Measurements from ENCODE around the gene SYCE1L.

The SYCE1L gene

GRCh38 chr16:77195411-77195810, 3.8 kb upstream of the SYCE1L start:
- H2AFZ ChIP-seq = no peak overlapping the region
- H3K27me3 ChIP-seq (ENCODE audit: control insufficient read depth, insufficient read depth, low read length) = no peaks in the 10 kb centered on the region
- H3K4me3 ChIP-seq (ENCODE audit: low read depth, low read length) = no peak overlapping the region
- TF ChIP-seq CTCF (IDR thresholded peaks at IDR 0.05) = no peak
- no peaks in the 10 kb centered on the region for H3K79me2 ChIP-seq
- no peak overlapping the region for H3K9ac ChIP-seq
- no peaks in the 10 kb centered on the region for H3K9me3 ChIP-seq (ENCODE audit: control insufficient read depth, low read length)
- no peak overlapping the region for H3K4me2 ChIP-seq (ENCODE audit: low read length)
- no peak overlapping the region for H3K27ac ChIP-seq
- peaks cover 5% of the 10 kb centered on the region for H3K4me1 ChIP-seq
- no peaks in the 10 kb centered on the region for H3K36me3 ChIP-seq (ENCODE audit: control insufficient read depth, insufficient read depth, low read length)

- TF ChIP-seq CTCF (IDR thresholded peaks at IDR 0.05) = no peak
- no peak overlapping the region for H3K4me2 ChIP-seq (ENCODE audit: low read length)
- H3K27ac ChIP-seq = no peak overlapping the region
- no peak overlapping the region for H2AFZ ChIP-seq
- H3K36me3 ChIP-seq (ENCODE audit: control insufficient read depth, insufficient read depth, low read length) = no peaks in the 10 kb centered on the region
- H3K4me3 ChIP-seq (ENCODE audit: low read depth, low read length) = no peak overlapping the region
- no peaks in the 10 kb centered on the region for H3K9me3 ChIP-seq (ENCODE audit: control insufficient read depth, low read length)
- H3K27me3 ChIP-seq (ENCODE audit: control insufficient read depth, insufficient read depth, low read length) = no peaks in the 10 kb centered on the region
- no peak overlapping the region for H3K9ac ChIP-seq
- H3K4me1 ChIP-seq = no peaks in the 10 kb centered on the region
- no peaks in the 10 kb centered on the region for H3K79me2 ChIP-seq
Observed at GRCh38 chr16:77197747-77198146, 1.5 kb upstream of the SYCE1L start.

GRCh38 chr16:77206533-77206932, 7.3 kb downstream of the SYCE1L start:
- H3K36me3 ChIP-seq (ENCODE audit: control insufficient read depth, insufficient read depth, low read length) = no peaks in the 10 kb centered on the region
- no peaks in the 10 kb centered on the region for H3K4me1 ChIP-seq
- H3K9ac ChIP-seq = no peak overlapping the region
- H3K27me3 ChIP-seq (ENCODE audit: control insufficient read depth, insufficient read depth, low read length) = no peaks in the 10 kb centered on the region
- H3K79me2 ChIP-seq = no peaks in the 10 kb centered on the region
- no peaks in the 10 kb centered on the region for H3K9me3 ChIP-seq (ENCODE audit: control insufficient read depth, low read length)
- no peak overlapping the region for H3K27ac ChIP-seq
- no peak overlapping the region for H2AFZ ChIP-seq
- no peak overlapping the region for H3K4me2 ChIP-seq (ENCODE audit: low read length)
- H3K4me3 ChIP-seq (ENCODE audit: low read depth, low read length) = no peak overlapping the region
- TF ChIP-seq CTCF (IDR thresholded peaks at IDR 0.05) = no peak

GRCh38 chr16:77207030-77207429, 7.8 kb downstream of the SYCE1L start:
- no peaks in the 10 kb centered on the region for H3K79me2 ChIP-seq
- H3K4me3 ChIP-seq (ENCODE audit: low read depth, low read length) = no peak overlapping the region
- no peak overlapping the region for H3K9ac ChIP-seq
- no peak overlapping the region for H3K27ac ChIP-seq
- H2AFZ ChIP-seq = no peak overlapping the region
- no peaks in the 10 kb centered on the region for H3K27me3 ChIP-seq (ENCODE audit: control insufficient read depth, insufficient read depth, low read length)
- no peaks in the 10 kb centered on the region for H3K9me3 ChIP-seq (ENCODE audit: control insufficient read depth, low read length)
- no peak overlapping the region for H3K4me2 ChIP-seq (ENCODE audit: low read length)
- no peaks in the 10 kb centered on the region for H3K36me3 ChIP-seq (ENCODE audit: control insufficient read depth, insufficient read depth, low read length)
- TF ChIP-seq CTCF (IDR thresholded peaks at IDR 0.05) = no peak
- no peaks in the 10 kb centered on the region for H3K4me1 ChIP-seq

GRCh38 chr16:77208382-77208781, 9.2 kb downstream of the SYCE1L start:
- Histone ChIP-seq H3K27ac (no peak overlapping the region), H3K4me1 (no peaks in the 10 kb centered on the region), H3K79me2 (no peaks in the 10 kb centered on the region), H3K36me3 (ENCODE audit: control insufficient read depth, insufficient read depth, low read length) (no peaks in the 10 kb centered on the region), H3K4me3 (ENCODE audit: low read depth, low read length) (no peak overlapping the region), H2AFZ (no peak overlapping the region), H3K9ac (no peak overlapping the region), H3K4me2 (ENCODE audit: low read length) (no peak overlapping the region), H3K27me3 (ENCODE audit: control insufficient read depth, insufficient read depth, low read length) (no peaks in the 10 kb centered on the region), H3K9me3 (ENCODE audit: control insufficient read depth, low read length) (no peaks in the 10 kb centered on the region)
- no peak for TF ChIP-seq CTCF (IDR thresholded peaks at IDR 0.05)

All from parathyroid adenoma (tissue), 2 donors.